Stimulated activated CD8-positive, alpha-beta memory T cell treated with anti-CD3 and anti-CD28 coated beads, Interleukin-4, amount 100 ng/mL, for 48 hours (primary cell): ENCODE measurements around the gene PRDM2.
A peak's percentile ranks its signal among the peaks of the same experiment; 100 is the strongest.
"Not testable (repeated sequence)": the region's sequence is repeated elsewhere in the genome, so short reads cannot be mapped to it uniquely, and the experiment has no call there.

Experiments
- DNase-seq: peaks from one replicate; pipeline ENCODE4 v3.0.0-alpha.2; 2020

PRDM2 gene, protein sequence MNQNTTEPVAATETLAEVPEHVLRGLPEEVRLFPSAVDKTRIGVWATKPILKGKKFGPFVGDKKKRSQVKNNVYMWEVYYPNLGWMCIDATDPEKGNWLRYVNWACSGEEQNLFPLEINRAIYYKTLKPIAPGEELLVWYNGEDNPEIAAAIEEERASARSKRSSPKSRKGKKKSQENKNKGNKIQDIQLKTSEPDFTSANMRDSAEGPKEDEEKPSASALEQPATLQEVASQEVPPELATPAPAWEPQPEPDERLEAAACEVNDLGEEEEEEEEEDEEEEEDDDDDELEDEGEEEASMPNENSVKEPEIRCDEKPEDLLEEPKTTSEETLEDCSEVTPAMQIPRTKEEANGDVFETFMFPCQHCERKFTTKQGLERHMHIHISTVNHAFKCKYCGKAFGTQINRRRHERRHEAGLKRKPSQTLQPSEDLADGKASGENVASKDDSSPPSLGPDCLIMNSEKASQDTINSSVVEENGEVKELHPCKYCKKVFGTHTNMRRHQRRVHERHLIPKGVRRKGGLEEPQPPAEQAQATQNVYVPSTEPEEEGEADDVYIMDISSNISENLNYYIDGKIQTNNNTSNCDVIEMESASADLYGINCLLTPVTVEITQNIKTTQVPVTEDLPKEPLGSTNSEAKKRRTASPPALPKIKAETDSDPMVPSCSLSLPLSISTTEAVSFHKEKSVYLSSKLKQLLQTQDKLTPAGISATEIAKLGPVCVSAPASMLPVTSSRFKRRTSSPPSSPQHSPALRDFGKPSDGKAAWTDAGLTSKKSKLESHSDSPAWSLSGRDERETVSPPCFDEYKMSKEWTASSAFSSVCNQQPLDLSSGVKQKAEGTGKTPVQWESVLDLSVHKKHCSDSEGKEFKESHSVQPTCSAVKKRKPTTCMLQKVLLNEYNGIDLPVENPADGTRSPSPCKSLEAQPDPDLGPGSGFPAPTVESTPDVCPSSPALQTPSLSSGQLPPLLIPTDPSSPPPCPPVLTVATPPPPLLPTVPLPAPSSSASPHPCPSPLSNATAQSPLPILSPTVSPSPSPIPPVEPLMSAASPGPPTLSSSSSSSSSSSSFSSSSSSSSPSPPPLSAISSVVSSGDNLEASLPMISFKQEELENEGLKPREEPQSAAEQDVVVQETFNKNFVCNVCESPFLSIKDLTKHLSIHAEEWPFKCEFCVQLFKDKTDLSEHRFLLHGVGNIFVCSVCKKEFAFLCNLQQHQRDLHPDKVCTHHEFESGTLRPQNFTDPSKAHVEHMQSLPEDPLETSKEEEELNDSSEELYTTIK (N-terminal part only)

DNA sequence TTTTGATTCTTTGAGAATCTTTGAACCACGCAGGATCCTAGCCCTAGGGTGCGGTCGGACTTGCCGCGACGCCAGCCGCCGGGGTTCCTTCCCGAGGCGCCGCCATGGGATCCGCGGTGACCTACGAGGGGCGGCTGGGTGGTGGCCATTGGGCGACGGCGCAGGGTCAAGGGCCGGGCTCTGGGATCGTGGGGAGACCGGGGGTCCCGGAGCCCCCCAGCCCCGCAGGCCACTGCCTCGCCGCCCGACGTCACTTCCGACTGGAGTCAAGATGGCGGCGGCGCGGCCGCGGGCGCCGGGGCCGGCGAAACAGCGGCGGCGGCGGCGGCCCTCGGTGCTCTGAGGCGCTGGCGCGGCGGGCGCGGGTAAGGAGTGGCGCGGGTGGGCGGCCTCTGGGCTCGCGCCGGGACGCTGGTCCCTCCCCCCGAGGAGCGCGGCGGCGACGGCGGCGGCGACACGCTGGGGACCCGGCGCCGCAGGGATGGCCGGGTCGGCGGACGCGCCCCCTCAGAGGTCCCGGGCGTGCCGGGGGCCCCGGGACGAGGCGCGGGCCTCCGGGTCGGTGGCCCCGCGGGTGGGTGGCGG lies at the start of gene PRDM2:
TSS of gene PRDM2 (plus strand) at position 253 of the 585 bp plus-strand sequence. CDS start 15,418 bp downstream, outside the sequence.
- peak; percentile 68 for DNase-seq

DNA sequence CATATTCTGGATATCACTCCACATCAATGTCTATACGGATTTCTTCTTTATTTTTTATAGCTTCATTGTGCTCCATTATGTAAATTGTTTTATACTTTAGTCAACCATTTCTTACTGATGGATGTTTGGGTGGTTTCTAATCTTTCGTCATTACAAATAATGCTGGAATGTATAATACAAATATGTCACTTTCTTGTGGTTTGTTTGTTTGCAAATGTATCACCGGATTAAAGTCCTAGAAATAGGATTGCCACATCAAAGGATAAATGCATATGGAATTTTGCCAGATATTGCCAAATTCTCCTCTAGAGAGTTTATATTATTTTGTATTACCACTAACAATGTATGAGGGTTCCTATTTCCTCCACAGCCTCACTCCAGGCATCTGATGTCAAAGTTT lies 48.7 kb upstream of the PRDM2 start:
- no peak for DNase-seq

DNA sequence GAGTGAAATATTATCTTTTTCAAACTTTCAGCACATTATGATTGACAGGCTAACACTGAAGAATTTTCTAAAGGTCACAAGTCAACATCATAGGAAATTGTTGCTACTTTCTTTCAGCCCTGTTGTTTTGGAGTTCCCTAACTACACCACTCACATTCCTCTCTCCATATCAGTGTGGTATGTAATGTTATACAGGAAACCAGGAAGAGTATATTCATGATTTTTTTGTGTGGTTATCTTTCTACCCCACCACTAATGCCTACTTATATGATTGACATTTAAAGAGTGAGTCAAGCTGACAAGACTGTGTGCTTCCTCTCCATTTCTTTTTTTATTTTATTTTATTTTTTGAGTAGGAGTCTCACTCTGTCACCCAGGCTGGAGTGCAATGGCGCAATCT lies 47.8 kb upstream of the PRDM2 start:
- no peak for DNase-seq

DNA sequence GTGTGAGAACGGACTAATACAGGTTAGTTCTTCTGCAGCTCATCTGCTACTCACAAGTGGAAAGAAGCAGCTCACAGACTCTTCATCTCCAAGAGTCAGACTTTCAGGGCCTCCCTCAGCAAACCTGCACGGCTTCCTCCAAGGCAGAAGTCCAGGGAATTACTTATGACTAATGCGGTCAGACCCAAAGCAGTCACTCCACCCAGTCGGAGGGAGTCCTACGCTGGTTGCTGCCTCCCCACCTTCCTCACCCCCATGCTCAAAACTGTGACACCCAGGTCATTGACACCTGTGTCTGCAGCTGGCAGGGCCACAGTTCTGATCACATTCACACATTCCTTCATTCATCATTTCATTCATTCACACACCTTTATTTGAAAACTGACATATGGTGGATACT lies 38.4 kb upstream of the PRDM2 start:
- DNase-seq, result no peak

DNA sequence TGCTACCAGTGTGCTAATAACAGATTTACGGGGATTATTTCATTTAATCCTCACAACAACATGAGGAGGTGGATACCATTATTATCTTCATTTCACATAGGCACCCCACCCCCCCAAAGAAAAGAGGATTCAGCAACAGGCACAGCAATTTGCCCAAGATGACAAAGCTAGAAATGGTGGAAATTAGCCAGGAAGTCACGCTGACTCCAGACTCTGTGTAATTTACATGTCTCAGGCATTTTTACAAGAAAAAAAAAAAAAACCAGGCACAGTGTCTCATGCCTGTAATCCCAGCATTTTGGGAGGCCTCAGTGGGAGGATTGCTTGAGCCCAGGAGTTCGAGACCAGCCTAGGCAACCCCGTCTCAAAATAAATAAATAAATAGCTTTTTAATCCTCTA lies 37.5 kb upstream of the PRDM2 start:
- no peak for DNase-seq

DNA sequence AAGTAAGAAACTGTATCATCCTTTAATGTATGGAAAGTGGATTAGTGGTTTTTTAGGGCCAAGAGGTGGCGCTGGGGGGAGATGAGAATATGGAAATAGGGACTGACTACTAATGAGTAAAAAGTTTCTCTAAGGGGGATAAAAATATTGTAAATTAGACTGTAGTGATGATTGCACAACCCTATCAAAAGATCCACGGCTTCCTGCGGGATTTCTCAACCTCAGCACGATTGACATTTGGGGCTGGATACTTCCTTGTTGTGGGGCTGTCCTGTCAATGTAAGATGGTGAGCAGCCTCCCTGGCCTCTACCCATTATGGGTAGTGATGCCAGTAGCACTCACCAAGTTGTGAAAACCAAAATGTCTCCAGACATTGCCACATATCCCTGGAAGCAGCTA lies 36.0 kb upstream of the PRDM2 start:
- no peak for DNase-seq

DNA sequence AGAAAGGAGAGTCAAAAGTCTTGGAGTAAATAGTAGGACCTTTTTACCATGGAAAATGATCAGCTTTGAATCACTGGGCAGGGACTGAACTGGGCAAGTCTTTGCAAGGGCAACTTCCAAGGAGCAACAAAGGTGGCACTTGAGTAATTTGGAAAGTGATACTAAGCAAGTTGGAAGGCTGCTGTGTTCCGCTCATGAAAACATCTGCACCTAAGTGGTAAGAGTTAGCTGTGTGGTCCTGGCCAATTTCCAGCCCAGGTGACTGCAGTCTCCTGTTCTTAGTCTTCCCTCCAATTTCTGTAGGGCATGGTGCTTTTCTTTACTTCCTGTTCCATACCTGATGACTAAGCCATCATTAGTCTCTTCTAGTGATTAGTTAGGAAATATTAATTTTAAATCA lies 35.5 kb upstream of the PRDM2 start:
- no peak for DNase-seq

DNA sequence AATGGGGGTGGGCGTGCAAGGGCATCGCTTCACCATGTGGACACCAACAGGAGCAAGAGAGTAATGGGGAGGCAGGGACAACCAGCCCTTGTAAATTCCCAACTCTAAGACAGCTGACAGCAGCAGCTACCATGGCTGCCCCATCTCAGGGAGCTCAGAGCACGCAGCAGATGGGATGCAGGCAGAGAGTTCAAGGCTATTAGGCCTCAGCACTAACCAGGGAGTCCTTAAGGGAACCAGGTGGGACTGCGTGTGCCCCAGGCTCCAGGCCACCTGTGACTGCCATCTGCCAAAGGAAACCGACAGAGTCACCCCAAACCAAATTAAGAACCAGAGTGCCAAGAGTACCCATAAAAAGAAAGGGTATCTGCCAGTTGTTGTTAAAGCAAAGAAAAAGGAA lies 33.7 kb upstream of the PRDM2 start:
- DNase-seq, result no peak

DNA sequence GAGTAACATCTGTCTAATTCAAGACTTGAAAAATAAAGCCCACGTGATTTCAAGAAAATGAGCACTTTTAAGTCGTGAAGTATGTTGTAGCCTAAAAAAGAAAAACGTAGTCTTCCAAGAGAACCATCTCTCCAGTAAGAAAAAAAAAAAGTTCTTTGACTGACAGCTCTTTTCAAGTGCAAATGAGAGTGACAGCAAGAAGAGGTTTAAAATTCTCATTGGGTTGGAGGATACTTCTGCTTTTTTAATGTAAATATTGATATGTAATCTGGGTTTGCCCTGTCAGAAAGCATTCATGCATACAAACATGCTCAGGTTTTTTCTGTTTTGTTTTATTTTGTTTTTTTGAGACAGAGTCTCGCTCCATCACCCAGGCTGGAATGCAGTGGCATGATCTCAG lies 32.3 kb upstream of the PRDM2 start:
- DNase-seq, result no peak

DNA sequence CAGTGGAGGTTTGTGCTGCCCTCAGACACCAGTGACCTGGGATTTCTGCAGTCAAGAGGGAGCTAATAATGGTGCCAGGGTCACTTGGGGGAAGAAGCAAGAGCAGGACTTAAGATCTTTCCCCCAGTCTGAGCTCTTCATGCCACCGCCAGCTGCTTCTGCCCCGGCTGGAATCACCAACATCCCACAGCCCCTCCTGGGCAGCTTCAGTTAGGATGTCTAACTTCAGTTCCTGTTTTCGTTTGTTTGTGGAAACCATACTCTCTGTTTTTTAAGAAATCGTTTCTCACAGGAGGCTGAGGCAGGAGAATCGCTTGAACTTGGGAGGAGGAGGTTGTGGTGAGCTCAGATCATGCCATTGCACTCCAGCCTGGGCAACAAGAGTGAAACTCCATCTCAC lies 25.6 kb upstream of the PRDM2 start:
- no peak for DNase-seq

DNA sequence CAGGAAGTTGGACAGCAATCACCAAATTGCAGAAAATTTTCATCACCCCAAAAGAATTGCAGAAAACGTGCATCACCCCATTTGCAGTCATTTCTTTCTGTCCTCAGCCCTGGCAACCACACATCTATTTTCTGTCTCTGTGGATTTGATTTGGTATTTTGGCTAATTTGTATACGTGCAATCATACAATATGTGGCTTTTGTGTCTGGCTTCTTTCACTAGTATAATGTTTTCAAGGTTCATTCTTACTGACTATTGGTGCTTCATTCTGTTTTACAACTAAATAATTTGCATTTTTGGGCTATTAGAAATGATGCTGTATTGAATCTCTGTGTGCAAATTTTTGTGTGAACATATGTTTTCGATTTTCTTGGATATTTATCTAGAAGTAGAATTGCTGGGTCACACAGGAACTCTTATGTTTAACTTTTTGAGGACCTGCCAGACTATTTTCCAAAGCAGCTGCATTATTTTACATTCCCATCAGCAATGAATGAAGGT lies 24.8 kb upstream of the PRDM2 start:
- DNase-seq, result no peak

DNA sequence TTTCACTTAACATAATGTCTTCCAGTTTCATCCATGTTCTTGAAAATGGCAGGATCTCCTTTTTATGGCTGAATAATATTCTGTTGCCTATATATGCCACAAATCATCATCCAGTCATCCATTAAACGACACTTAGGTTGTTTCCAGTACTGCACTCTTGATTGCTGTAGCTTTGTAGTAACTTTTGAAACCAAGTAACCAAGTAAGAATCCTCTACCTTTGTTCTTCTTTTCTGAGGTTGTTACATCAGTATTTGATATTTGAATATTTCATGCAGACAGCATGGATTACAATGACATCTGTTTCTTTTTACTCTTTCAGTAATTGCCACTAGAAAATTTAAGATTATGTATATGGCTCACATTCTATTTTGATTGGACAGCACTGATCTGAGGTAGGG lies 22.1 kb upstream of the PRDM2 start:
- no peak for DNase-seq

DNA sequence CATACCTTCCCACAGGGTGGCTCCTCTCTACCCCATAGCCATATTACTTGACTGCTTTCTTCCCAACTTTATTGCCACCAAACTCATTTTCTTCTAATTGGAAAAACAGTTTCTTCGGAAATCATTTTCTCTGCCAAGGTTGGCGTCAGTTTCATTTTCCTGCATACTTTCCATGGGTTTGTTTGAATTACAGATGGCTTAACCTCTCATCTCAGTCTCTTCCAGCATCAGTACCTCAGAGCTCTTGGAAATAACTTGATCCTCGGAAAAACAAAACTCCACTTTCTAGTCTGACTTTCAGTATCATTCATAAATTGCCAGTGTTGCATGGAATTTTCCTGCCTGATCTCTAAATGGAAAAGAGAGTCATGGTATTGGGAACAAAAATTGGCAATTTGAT lies 20.3 kb upstream of the PRDM2 start:
- DNase-seq, result no peak

DNA sequence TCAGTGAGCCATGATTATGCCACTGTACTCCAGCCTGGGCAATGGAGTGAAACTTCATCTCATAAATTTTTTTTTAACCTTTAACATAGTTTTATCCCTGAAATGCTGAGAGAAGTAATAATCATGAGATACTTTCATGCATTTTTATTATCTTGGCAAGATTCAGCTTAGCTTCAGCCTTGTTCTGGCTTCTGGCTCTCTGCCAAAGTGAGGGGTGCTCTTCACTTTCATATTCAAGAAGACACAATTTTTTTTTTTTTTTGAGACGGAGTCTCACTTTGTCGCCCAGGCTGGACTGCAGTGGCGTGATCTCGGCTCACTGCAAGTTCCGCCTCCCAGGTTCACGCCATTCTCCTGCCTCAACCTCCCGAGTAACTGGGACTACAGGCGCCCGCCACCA lies 19.4 kb upstream of the PRDM2 start:
- not testable (repeated sequence) for DNase-seq

DNA sequence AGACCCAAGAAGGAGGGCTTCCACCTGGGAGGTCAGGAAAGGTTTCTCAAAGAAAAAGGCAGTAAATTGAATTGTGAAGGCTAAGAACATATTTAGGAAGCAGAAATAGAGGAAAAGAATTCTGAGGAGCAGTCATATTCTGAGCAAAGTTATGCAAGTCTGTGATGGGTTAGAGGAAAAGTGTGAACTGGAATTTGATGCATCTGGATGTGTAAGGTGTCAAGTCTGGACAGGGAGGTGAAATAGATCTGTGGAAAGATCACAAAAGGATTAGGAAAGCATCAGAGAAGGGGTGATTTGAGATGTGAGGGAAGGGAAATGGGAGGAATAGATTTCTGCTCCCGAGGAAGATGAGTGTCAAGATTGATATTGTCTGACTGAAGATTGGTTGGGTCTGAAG lies 18.1 kb upstream of the PRDM2 start:
- no peak for DNase-seq

DNA sequence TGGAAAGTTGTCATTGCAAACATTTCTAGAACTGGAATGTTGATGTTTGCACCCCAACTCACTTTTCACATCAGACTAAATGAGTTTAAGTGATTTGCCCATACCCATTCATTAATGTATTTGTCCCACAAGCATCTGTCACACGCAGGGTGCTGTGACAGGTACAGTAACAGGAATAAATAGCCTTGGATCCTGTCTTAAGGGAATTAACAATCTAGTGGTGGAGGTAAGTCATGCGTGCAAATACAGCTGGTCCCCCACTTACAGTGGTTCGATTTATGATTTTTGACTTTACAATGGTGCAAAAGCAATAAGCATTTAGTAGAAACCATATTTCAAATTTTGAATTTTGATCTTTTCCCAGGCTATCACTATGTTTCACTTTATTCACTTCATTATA lies 17.5 kb upstream of the PRDM2 start:
- no peak for DNase-seq

DNA sequence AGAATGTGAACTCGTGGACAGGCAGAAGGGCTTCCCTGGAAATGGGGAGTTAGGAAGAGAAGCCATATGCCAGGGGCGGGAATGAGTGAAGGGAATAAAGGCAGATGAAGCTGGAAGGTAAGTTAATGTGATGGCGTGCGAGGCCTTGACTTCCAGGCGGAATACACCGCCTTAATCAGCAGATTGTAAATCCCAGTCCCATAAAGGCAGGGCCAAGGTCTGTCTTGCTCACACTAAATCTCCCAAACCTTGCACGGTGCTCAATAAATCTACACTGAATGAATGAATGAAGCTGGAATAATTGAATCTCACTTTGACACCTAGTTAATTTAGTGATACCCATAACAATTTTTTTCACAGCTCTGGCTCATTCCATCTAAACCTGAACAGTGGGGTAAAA lies 16.8 kb upstream of the PRDM2 start:
- DNase-seq, result no peak

DNA sequence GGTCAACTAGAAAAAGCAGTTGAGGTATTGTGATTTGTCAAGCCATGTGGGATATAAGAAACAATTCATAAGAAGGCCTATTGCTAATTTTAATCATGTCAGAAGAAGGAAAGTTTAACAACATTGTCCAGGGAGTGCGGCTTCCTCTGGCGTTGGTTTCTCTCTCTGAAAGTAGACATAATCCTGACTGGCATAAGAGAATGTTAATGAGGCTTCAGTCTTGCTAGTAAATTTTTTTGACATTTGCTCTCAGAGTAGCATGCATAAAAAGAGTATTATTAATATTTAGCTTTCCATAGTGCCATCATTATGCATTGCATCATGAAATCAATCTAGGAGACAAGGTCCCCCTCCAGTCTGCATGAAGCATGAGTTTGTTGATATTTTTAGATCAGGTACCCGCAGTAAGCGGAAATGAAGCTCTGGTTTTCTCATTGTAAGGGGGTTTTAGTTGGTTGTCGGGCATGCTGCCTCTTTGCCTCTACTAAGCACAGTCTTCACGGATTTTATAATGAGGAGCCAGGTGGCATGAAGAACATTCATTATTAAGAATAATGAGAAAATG lies 12.8 kb upstream of the PRDM2 start:
- no peak for DNase-seq

DNA sequence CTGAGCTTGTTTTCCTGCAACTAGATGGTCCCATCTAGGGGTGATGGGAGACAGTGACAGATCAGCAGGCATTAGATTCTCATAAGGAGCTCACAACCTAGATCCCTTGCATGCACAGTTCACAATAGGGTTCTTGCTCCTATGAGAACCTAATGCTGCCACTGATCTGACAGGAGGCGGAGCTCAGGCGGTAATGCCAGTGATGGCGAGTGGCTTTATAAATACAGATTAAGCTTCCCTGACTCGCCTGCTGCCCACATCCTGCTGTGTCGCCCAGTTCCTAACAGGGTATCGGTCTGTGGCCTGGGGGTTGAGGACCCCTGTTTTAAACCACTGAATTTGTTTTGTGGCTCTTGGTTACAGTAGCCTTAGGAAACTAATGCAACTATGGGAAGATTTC lies 6.9 kb upstream of the PRDM2 start:
- DNase-seq, result not testable (repeated sequence)

DNA sequence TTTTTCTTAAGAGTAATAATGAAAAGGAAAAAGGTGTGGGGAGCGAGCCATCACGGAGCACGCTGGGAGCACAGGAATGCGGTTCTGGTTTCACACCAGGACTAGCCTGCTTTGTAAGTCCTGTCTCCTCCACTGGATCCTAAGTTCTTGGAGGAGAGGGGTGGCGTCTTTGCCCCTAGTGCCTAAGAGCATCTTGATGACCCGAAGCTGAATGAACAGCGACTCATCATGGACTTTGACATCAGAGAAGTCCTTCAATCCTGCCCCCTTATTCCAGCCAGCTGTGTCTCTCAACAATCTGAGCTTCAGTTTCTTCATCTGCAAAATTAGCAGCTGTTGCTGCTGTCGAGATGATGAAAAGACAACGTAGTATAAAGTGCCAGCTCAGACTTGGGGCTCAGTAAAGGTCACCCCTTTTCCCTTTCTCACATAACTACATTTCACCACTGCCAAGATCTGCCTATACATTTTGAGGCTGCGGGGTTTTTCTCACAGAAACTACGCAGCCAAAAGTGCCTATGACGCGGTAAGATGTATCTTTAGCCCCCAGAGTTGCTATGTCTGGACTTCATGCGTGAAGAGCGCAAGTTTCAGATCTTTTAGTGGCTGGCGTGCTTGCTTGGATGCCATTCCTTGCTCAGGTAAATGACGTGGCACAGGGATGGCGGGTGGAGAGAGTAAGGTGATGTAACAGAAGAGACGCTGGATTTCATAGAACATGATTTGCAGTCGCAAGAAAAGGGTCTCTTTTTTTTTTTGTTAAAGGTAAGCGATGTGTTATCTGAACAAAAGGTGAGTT lies 4.9 kb upstream of the PRDM2 start:
- no peak for DNase-seq

DNA sequence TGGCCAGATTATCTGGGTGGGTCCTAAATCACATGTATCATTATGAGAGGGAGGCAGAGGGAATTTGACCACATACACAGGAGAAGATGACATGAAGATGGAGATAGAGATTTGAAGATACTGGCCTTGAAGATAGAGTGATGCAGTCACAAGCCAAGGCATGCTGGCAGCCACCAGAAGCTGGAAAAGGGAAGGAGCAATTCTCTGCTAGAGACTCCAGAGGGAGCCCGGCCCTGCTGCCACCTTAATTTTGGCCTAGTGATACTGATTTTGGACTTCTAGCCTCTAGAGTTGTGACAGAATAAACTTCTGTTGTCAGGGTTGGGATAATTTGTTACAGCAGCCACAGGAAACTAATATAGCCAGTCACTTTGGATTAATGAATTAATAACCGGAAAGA lies 2.2 kb upstream of the PRDM2 start:
- no peak for DNase-seq

DNA sequence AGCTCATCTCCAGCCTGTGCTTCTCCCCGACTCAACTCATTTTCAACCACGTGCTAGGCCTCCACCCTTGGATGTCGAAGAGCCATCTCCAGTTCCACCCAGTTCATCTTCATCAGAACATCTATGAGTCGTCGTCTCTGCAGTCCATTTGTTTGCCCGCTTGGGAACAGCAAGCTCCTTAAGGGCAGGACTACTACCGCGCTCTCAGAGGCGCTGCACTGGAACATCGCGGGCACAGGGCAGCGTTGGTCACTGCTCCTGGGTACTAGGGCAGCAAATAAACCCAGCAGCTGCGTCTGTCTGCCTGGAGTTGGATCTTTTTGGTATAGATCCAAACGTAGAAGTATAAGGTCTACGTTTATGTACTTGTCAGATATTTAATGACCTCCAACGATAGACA lies 478 bp upstream of the PRDM2 start:
- DNase-seq, result no peak
